Neural progenitor cell (in vitro differentiated cells): ENCODE results near the gene UMAD1. TPM values are rescaled to one million over a fixed set of nuclear protein-coding genes. Genes with fewer than 3 reads are reported as not detected.

Experiments
- DNase-seq: peaks from one replicate; pipeline ENCODE4 v3.0.0-alpha.2; 2016; ENCODE audit warnings: low spot score
- H2AFZ ChIP-seq: fragments of 200-600 bp; sonication (generic); replicated peaks from 2 replicates; pipeline ENCODE4 v1.6.1; 2016; ENCODE audit warnings: antibody characterized with exemption
- H3F3A ChIP-seq: fragments of 200-600 bp; sonication (generic); 2 replicates; pipeline ENCODE4 v1.6.1; 2016; ENCODE audit warnings: antibody characterized with exemption, low read depth
- H3K27ac ChIP-seq: fragments of 200-600 bp; sonication (generic); 2 replicates; pipeline ENCODE4 v1.5.1; 2016; ENCODE audit warnings: mild to moderate bottlenecking
- H3K27me3 ChIP-seq: fragments of 200-600 bp; sonication (generic); 2 replicates; pipeline ENCODE4 v1.6.1; 2016; ENCODE audit warnings: mild to moderate bottlenecking, moderate library complexity
- H3K36me3 ChIP-seq: fragments of 200-600 bp; sonication (generic); 2 replicates; pipeline ENCODE4 v1.5.1; 2016
- H3K4me1 ChIP-seq: fragments of 200-600 bp; sonication (generic); 2 replicates; pipeline ENCODE4 v1.6.1; 2016; ENCODE audit warnings: mixed run types
- H3K4me2 ChIP-seq: fragments of 200-600 bp; sonication (generic); 2 replicates; pipeline ENCODE4 v1.6.1; 2016
- H3K4me3 ChIP-seq: fragments of 200-600 bp; sonication (generic); 2 replicates; pipeline ENCODE4 v1.5.1; 2016
- H3K79me2 ChIP-seq: fragments of 200-600 bp; sonication (generic); 2 replicates; pipeline ENCODE4 v1.6.1; 2016; ENCODE audit warnings: low read depth
- H3K9ac ChIP-seq: fragments of 200-600 bp; sonication (generic); 2 replicates; pipeline ENCODE4 v1.6.1; 2016
- H3K9me3 ChIP-seq: fragments of 200-600 bp; sonication (generic); 2 replicates; pipeline ENCODE4 v1.5.1; 2016; ENCODE audit warnings: low read depth
- H4K20me1 ChIP-seq: fragments of 200-600 bp; sonication (generic); 2 replicates; pipeline ENCODE4 v1.6.1; 2016; ENCODE audit warnings: low read depth
- H3K27ac Mint-ChIP-seq: 3 replicates; pipeline ENCODE4 v1.8.0; 2021; ENCODE audit warnings: mixed read lengths
- H3K27me3 Mint-ChIP-seq: 2 replicates; pipeline ENCODE4 v1.8.0; 2022; ENCODE audit warnings: low read depth, mild to moderate bottlenecking, inconsistent platforms, moderate library complexity, mixed read lengths; ENCODE audit not compliant: insufficient read depth
- H3K36me3 Mint-ChIP-seq: 3 replicates; pipeline ENCODE4 v1.8.0; 2021; ENCODE audit warnings: mixed read lengths
- H3K4me1 Mint-ChIP-seq: 3 replicates; pipeline ENCODE4 v1.8.0; 2021; ENCODE audit warnings: mixed read lengths
- H3K4me3 Mint-ChIP-seq: 3 replicates; pipeline ENCODE4 v1.8.0; 2021; ENCODE audit warnings: mild to moderate bottlenecking, moderate library complexity, mixed read lengths
- H3K9me3 Mint-ChIP-seq: 3 replicates; pipeline ENCODE4 v1.8.0; 2020; ENCODE audit warnings: mixed read lengths
- CTCF ChIP-seq: fragments of 200-600 bp; sonication (generic); IDR thresholded peaks from 2 replicates; pipeline ENCODE4 v1.5.1; 2017; ENCODE audit warnings: antibody characterized with exemption, mild to moderate bottlenecking
- EZH2 ChIP-seq: fragments of 200-600 bp; sonication (generic); IDR thresholded peaks from 2 replicates; pipeline ENCODE4 v1.6.1; 2017; ENCODE audit warnings: antibody characterized with exemption, mild to moderate bottlenecking, moderate library complexity
- EZH2phosphoT487 ChIP-seq: fragments of 200-600 bp; sonication (generic); IDR thresholded peaks from 2 replicates; pipeline ENCODE4 v1.6.1; 2017; ENCODE audit warnings: antibody characterized with exemption
- total RNA-seq: library from RNA; depleted of rRNA; stranded (reverse); fragments of >200 nt; gene quantifications from 2 replicates; pipeline ENCODE4 v1.2.3, GENCODE V29; 2015; ENCODE audit warnings: low replicate concordance

The UMAD1 gene
- 16.6 and 23.0 TPM in 2 replicates for total RNA-seq

GRCh38 chr7:7640221-7641128, at the start of gene UMAD1:
Gene UMAD1, plus strand, starts transcription at chr7:7640752. Its CDS starts 32,620 bp downstream, at chr7:7673372.
- Histone ChIP-seq H3K9ac (peak within 1 kb of the TSS; percentile 78), H3K9me3 (no peaks in the 10 kb centered on the region), H4K20me1 (no peaks in the 10 kb centered on the region), H3F3A (peaks cover 21% of the 10 kb centered on the region), H3K4me2 (peak within 1 kb of the TSS; percentile 85), H3K27me3 (no peaks in the 10 kb centered on the region), H2AFZ (peak within 1 kb of the TSS; percentile 91), H3K79me2 (peaks cover 46% of the 10 kb centered on the region), H3K36me3 (peaks cover 12% of the 10 kb centered on the region), H3K4me1 (peaks cover 16% of the 10 kb centered on the region), H3K4me3 (peak within 1 kb of the TSS; percentile 78), H3K27ac (peak within 1 kb of the TSS; percentile 49)
- peaks cover 8% of the 10 kb centered on the region for H3K36me3 Mint-ChIP-seq
- peak within 1 kb of the TSS; percentile 94 for H3K4me3 Mint-ChIP-seq
- no peak for TF ChIP-seq EZH2
- no peak for TF ChIP-seq EZH2phosphoT487
- no peak for TF ChIP-seq CTCF
- H3K27ac Mint-ChIP-seq: peak within 1 kb of the TSS; percentile 89
- peaks cover 26% of the 10 kb centered on the region for H3K4me1 Mint-ChIP-seq
- peaks cover 6% of the 10 kb centered on the region for H3K27me3 Mint-ChIP-seq
- DNase-seq: peak; percentile 99
- no peaks in the 10 kb centered on the region for H3K9me3 Mint-ChIP-seq

DNA sequence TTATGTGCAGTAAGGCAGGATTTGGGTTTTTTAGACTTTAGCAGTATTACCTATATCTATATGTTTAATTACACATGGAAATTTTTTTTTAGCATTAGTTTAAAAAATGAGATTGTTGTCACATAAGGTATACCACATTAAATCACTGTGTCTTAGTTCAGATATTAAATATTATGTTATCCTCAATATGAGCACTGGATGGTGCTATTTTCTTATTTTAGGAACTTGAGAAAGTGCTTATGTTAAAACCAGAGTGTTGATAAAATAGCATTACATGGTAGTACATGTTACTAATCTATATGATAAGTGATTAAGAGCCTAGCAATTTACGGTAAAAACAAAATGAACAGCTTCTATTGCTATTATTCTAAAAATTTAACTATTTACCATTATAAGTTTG, 45.1 kb upstream of the UMAD1 start:
- TF ChIP-seq EZH2 (no peak), CTCF (peak; percentile 24)
- Mint-ChIP-seq H3K36me3 (peaks cover 36% of the 10 kb centered on the region), H3K4me1 (no peaks in the 10 kb centered on the region), H3K27me3 (peaks cover 2% of the 10 kb centered on the region), H3K4me3 (no peak overlapping the region), H3K9me3 (peaks cover 12% of the 10 kb centered on the region), H3K27ac (no peak overlapping the region)
- Histone ChIP-seq H3K79me2 (no peaks in the 10 kb centered on the region), H3K9me3 (no peaks in the 10 kb centered on the region), H2AFZ (no peak overlapping the region), H3K4me1 (no peaks in the 10 kb centered on the region), H3K27me3 (no peaks in the 10 kb centered on the region), H3F3A (no peaks in the 10 kb centered on the region), H3K36me3 (peaks cover 40% of the 10 kb centered on the region), H4K20me1 (no peaks in the 10 kb centered on the region), H3K4me3 (no peak overlapping the region), H3K27ac (no peak overlapping the region), H3K9ac (no peak overlapping the region), H3K4me2 (no peak overlapping the region)
- DNase-seq: no peak

GRCh38 chr7:7596176-7596575, 44.4 kb upstream of the UMAD1 start:
- Histone ChIP-seq H3K27ac (no peak overlapping the region), H4K20me1 (no peaks in the 10 kb centered on the region), H2AFZ (no peak overlapping the region), H3K79me2 (no peaks in the 10 kb centered on the region), H3K4me1 (no peaks in the 10 kb centered on the region), H3K4me3 (no peak overlapping the region), H3K9ac (no peak overlapping the region), H3K9me3 (no peaks in the 10 kb centered on the region), H3K27me3 (no peaks in the 10 kb centered on the region), H3K36me3 (peaks cover 37% of the 10 kb centered on the region), H3F3A (no peaks in the 10 kb centered on the region), H3K4me2 (no peak overlapping the region)
- no peak for DNase-seq
- H3K4me3 Mint-ChIP-seq: no peak overlapping the region
- TF ChIP-seq EZH2phosphoT487 (no peak), CTCF (no peak), EZH2 (no peak)
- peaks cover 2% of the 10 kb centered on the region for H3K27me3 Mint-ChIP-seq
- no peaks in the 10 kb centered on the region for H3K4me1 Mint-ChIP-seq
- peaks cover 18% of the 10 kb centered on the region for H3K9me3 Mint-ChIP-seq
- H3K27ac Mint-ChIP-seq: no peak overlapping the region
- peaks cover 40% of the 10 kb centered on the region for H3K36me3 Mint-ChIP-seq
